ENCODE measurements around the gene PPP1R9B. TPM values are rescaled to one million over a fixed set of nuclear protein-coding genes. Genes with fewer than 3 reads are reported as not detected.

Gene PPP1R9B
- total and polyA plus RNA-seq, 2 donors, result 26.8 to 47.9 TPM

GRCh38 chr17:50110591-50111349 is 39.7 kb downstream of the PPP1R9B start:
- Histone ChIP-seq H3K4me3 (ENCODE audit: low read length in 2 of 2) (no peak overlapping the region), H3K36me3 (ENCODE audit: control insufficient read depth in 2 of 2, insufficient read depth in 2 of 2, low read length in 1 of 2) (peaks cover 25 to 47% of the 10 kb centered on the region in 2 donors), H3K27ac (ENCODE audit: low read depth in 1 of 2, low read length in 1 of 2) (no peak overlapping the region), H3K9me3 (ENCODE audit: control insufficient read depth in 2 of 2, insufficient read depth in 1 of 2, low read length in 1 of 2) (no peaks in the 10 kb centered on the region), H3K4me1 (ENCODE audit: control insufficient read depth in 2 of 2, insufficient read depth in 2 of 2, low read length in 2 of 2) (no peaks in the 10 kb centered on the region), H3K27me3 (ENCODE audit: control insufficient read depth in 2 of 2, insufficient read depth in 1 of 2, low read length in 1 of 2) (peaks cover 2 to 15% of the 10 kb centered on the region in 2 donors)
- no peak for DNase-seq (ENCODE audit: low read depth in 6 of 9, low spot score in 9 of 9)
- WGBS, result 97% methylated on average over 19 of the region's 19 CpGs

- Histone ChIP-seq H3K27ac (ENCODE audit: low read depth in 1 of 2, low read length in 1 of 2) (no peak overlapping the region), H3K36me3 (ENCODE audit: control insufficient read depth in 2 of 2, insufficient read depth in 2 of 2, low read length in 1 of 2) (peaks cover 25 to 50% of the 10 kb centered on the region in 2 donors)
- 96% methylated on average over 19 of the region's 19 CpGs for WGBS
These were observed 40.7 kb downstream of the PPP1R9B start for GRCh38 chr17:50109785-50110184.

GRCh38 chr17:50109207-50109606 is 41.3 kb downstream of the PPP1R9B start:
- whole genome bisulfite sequencing, result 92% methylated on average over 7 of the region's 7 CpGs
- no peaks in the 10 kb centered on the region for H3K4me1 ChIP-seq (ENCODE audit: control insufficient read depth in 2 of 2, insufficient read depth in 2 of 2, low read length in 2 of 2)
- no peaks in the 10 kb centered on the region for H3K9me3 ChIP-seq (ENCODE audit: control insufficient read depth in 2 of 2, insufficient read depth in 1 of 2, low read length in 1 of 2)
- no peak for DNase-seq (ENCODE audit: low read depth in 6 of 9, low spot score in 9 of 9)
- H3K27ac ChIP-seq (ENCODE audit: low read depth in 1 of 2, low read length in 1 of 2), result no peak overlapping the region
- no peak overlapping the region for H3K4me3 ChIP-seq (ENCODE audit: low read length in 2 of 2)
- H3K27me3 ChIP-seq (ENCODE audit: control insufficient read depth in 2 of 2, insufficient read depth in 1 of 2, low read length in 1 of 2), result peaks cover 0 to 5% of the 10 kb centered on the region in 2 donors
- H3K36me3 ChIP-seq (ENCODE audit: control insufficient read depth in 2 of 2, insufficient read depth in 2 of 2, low read length in 1 of 2), result peaks cover 25 to 50% of the 10 kb centered on the region in 2 donors

More at GRCh38 chr17:50109785-50110184, 40.7 kb downstream of the PPP1R9B start:
- no peak for DNase-seq (ENCODE audit: low read depth in 6 of 9, low spot score in 9 of 9)
- Histone ChIP-seq H3K4me1 (ENCODE audit: control insufficient read depth in 2 of 2, insufficient read depth in 2 of 2, low read length in 2 of 2) (no peaks in the 10 kb centered on the region), H3K27me3 (ENCODE audit: control insufficient read depth in 2 of 2, insufficient read depth in 1 of 2, low read length in 1 of 2) (peaks cover 0 to 6% of the 10 kb centered on the region in 2 donors), H3K4me3 (ENCODE audit: low read length in 2 of 2) (no peak overlapping the region), H3K9me3 (ENCODE audit: control insufficient read depth in 2 of 2, insufficient read depth in 1 of 2, low read length in 1 of 2) (no peaks in the 10 kb centered on the region)

DNA sequence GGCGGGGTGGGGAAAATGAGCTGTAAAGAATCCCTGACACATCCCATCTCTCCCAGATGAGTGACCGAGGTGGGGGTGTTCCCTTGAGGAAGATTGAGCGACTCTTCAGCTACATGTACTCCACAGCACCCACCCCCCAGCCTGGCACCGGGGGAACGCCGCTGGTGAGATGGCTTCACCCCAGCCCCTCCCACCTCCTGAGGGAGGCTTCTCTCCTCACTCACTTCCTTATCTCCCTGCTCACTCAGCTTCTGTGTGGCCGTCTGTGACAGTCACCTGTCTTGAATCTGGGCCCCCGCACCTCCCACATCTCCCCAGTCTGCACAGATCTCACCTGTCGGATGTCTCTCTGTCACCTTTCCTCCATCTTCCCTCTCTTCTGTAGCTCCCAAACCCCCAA is 41.9 kb downstream of the PPP1R9B start:
- no peak overlapping the region for H3K4me3 ChIP-seq (ENCODE audit: low read length in 2 of 2)
- peaks cover 25 to 55% of the 10 kb centered on the region in 2 donors for H3K36me3 ChIP-seq (ENCODE audit: control insufficient read depth in 2 of 2, insufficient read depth in 2 of 2, low read length in 1 of 2)
- no peak overlapping the region for H3K27ac ChIP-seq (ENCODE audit: low read depth in 1 of 2, low read length in 1 of 2)
- no peaks in the 10 kb centered on the region for H3K9me3 ChIP-seq (ENCODE audit: control insufficient read depth in 2 of 2, insufficient read depth in 1 of 2, low read length in 1 of 2)
- no peaks in the 10 kb centered on the region for H3K4me1 ChIP-seq (ENCODE audit: control insufficient read depth in 2 of 2, insufficient read depth in 2 of 2, low read length in 2 of 2)
- DNase-seq (ENCODE audit: low read depth in 6 of 9, low spot score in 9 of 9), result no peak
- H3K27me3 ChIP-seq (ENCODE audit: control insufficient read depth in 2 of 2, insufficient read depth in 1 of 2, low read length in 1 of 2), result no peaks in the 10 kb centered on the region
- WGBS, result 96% methylated on average over 9 of the region's 9 CpGs

DNA sequence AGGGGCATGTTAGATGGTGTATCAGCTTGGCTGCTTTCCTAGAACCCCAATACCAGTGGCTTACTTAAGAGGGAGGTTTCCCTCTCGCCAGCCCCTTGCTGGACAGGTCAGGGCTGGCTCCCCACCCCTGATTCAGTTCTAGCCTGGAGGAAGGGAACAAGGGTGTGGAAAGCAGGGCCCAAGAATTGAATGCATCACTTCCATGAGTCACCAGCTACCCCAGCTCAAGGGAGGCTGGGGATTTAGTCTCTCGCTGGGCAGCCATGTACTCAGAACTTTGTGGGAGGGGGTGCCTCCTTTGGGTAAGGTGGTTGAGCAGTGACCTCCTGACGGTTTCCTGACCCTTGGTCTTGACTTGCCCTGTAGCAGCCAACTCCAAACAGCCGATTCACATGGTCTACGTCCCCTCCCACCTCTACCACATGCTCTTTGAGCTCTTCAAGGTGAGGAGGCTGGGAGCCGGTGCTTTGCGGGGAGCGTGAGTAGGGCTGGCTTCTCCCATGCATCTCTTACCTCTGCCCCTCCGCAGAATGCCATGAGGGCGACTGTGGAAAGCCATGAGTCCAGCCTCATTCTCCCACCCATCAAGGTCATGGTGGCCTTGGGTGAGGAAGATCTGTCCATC is 42.6 kb downstream of the PPP1R9B start:
- Histone ChIP-seq H3K36me3 (ENCODE audit: control insufficient read depth in 2 of 2, insufficient read depth in 2 of 2, low read length in 1 of 2) (peaks cover 25 to 56% of the 10 kb centered on the region in 2 donors), H3K9me3 (ENCODE audit: control insufficient read depth in 2 of 2, insufficient read depth in 1 of 2, low read length in 1 of 2) (no peaks in the 10 kb centered on the region), H3K27me3 (ENCODE audit: control insufficient read depth in 2 of 2, insufficient read depth in 1 of 2, low read length in 1 of 2) (no peaks in the 10 kb centered on the region), H3K27ac (ENCODE audit: low read depth in 1 of 2, low read length in 1 of 2) (no peak overlapping the region), H3K4me3 (ENCODE audit: low read length in 2 of 2) (no peak overlapping the region), H3K4me1 (ENCODE audit: control insufficient read depth in 2 of 2, insufficient read depth in 2 of 2, low read length in 2 of 2) (no peaks in the 10 kb centered on the region)
- no peak for DNase-seq (ENCODE audit: low read depth in 6 of 9, low spot score in 9 of 9)
- WGBS, result 96% methylated on average over 10 of the region's 10 CpGs

- no peak overlapping the region for H3K27ac ChIP-seq (ENCODE audit: low read depth in 1 of 2, low read length in 1 of 2)
- no peaks in the 10 kb centered on the region for H3K4me1 ChIP-seq (ENCODE audit: control insufficient read depth in 2 of 2, insufficient read depth in 2 of 2, low read length in 2 of 2)
- no peak overlapping the region for H3K4me3 ChIP-seq (ENCODE audit: low read length in 2 of 2)
- no peak for DNase-seq (ENCODE audit: low read depth in 6 of 9, low spot score in 9 of 9)
- H3K36me3 ChIP-seq (ENCODE audit: control insufficient read depth in 2 of 2, insufficient read depth in 2 of 2, low read length in 1 of 2), result peaks cover 25 to 56% of the 10 kb centered on the region in 2 donors
- whole genome bisulfite sequencing, result 88% methylated on average over 13 of the region's 13 CpGs
- H3K27me3 ChIP-seq (ENCODE audit: control insufficient read depth in 2 of 2, insufficient read depth in 1 of 2, low read length in 1 of 2), result no peaks in the 10 kb centered on the region
- no peaks in the 10 kb centered on the region for H3K9me3 ChIP-seq (ENCODE audit: control insufficient read depth in 2 of 2, insufficient read depth in 1 of 2, low read length in 1 of 2)
These were observed 43.9 kb downstream of the PPP1R9B start for GRCh38 chr17:50106393-50107131.

DNA sequence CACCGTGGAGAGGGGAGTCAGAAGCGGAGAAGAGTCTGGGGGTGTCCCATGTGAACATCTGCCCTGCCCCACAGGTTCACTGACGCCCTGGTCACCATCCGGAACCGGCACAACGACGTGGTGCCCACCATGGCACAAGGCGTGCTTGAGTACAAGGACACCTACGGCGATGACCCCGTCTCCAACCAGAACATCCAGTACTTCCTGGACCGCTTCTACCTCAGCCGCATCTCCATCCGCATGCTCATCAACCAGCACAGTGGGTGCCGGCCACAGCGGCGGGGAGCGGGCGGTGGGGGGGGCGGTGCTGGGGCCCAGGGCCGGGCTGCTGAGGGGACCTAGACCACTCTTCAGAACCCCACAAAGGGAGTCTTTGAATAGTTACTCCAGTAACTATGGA is 44.7 kb downstream of the PPP1R9B start:
- WGBS, result 98% methylated on average over 21 of the region's 21 CpGs
- Histone ChIP-seq H3K36me3 (ENCODE audit: control insufficient read depth in 2 of 2, insufficient read depth in 2 of 2, low read length in 1 of 2) (peaks cover 23 to 58% of the 10 kb centered on the region in 2 donors), H3K4me3 (ENCODE audit: low read length in 2 of 2) (no peak overlapping the region), H3K4me1 (ENCODE audit: control insufficient read depth in 2 of 2, insufficient read depth in 2 of 2, low read length in 2 of 2) (no peaks in the 10 kb centered on the region), H3K27me3 (ENCODE audit: control insufficient read depth in 2 of 2, insufficient read depth in 1 of 2, low read length in 1 of 2) (no peaks in the 10 kb centered on the region), H3K9me3 (ENCODE audit: control insufficient read depth in 2 of 2, insufficient read depth in 1 of 2, low read length in 1 of 2) (no peaks in the 10 kb centered on the region), H3K27ac (ENCODE audit: low read depth in 1 of 2, low read length in 1 of 2) (no peak overlapping the region)
- DNase-seq (ENCODE audit: low read depth in 6 of 9, low spot score in 9 of 9), result no peak

- H3K4me1 ChIP-seq (ENCODE audit: control insufficient read depth in 2 of 2, insufficient read depth in 2 of 2, low read length in 2 of 2), result no peaks in the 10 kb centered on the region
- 98% methylated on average over 5 of the region's 5 CpGs for WGBS
These were observed 46.5 kb downstream of the PPP1R9B start for GRCh38 chr17:50103941-50104340.

DNA sequence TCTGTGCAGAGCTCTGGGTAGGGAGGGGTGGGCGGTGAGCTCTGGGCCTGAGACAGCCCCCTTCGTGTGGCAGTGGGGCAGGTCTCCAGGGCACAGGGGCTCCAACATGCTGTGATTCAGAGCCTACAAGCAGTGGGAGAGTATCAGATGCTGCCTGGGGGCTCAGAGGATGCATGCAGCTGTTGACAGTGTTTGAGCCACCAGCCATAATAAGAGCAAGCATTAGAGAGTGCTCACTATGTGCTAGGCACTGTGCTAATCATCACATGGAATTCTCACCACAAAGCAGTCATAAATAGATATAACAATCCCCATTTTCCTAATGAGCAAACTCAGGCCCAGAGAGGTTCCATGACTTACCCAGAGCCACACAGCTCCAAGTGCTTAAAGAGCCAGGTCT is 47.2 kb downstream of the PPP1R9B start:
- Histone ChIP-seq H3K36me3 (ENCODE audit: control insufficient read depth in 2 of 2, insufficient read depth in 2 of 2, low read length in 1 of 2) (peaks cover 21 to 55% of the 10 kb centered on the region in 2 donors), H3K9me3 (ENCODE audit: control insufficient read depth in 2 of 2, insufficient read depth in 1 of 2, low read length in 1 of 2) (no peaks in the 10 kb centered on the region), H3K4me3 (ENCODE audit: low read length in 2 of 2) (no peak overlapping the region), H3K4me1 (ENCODE audit: control insufficient read depth in 2 of 2, insufficient read depth in 2 of 2, low read length in 2 of 2) (no peaks in the 10 kb centered on the region), H3K27me3 (ENCODE audit: control insufficient read depth in 2 of 2, insufficient read depth in 1 of 2, low read length in 1 of 2) (no peaks in the 10 kb centered on the region), H3K27ac (ENCODE audit: low read depth in 1 of 2, low read length in 1 of 2) (no peak overlapping the region)
- no peak for DNase-seq (ENCODE audit: low read depth in 6 of 9, low spot score in 9 of 9)
- 95% methylated on average over 2 of the region's 2 CpGs for WGBS

More at GRCh38 chr17:50103941-50104340, 46.5 kb downstream of the PPP1R9B start:
- no peak overlapping the region for H3K27ac ChIP-seq (ENCODE audit: low read depth in 1 of 2, low read length in 1 of 2)
- DNase-seq (ENCODE audit: low read depth in 6 of 9, low spot score in 9 of 9), result no peak
- H3K4me3 ChIP-seq (ENCODE audit: low read length in 2 of 2), result no peak overlapping the region
- H3K27me3 ChIP-seq (ENCODE audit: control insufficient read depth in 2 of 2, insufficient read depth in 1 of 2, low read length in 1 of 2), result no peaks in the 10 kb centered on the region
- H3K9me3 ChIP-seq (ENCODE audit: control insufficient read depth in 2 of 2, insufficient read depth in 1 of 2, low read length in 1 of 2), result no peaks in the 10 kb centered on the region
- peaks cover 20 to 56% of the 10 kb centered on the region in 2 donors for H3K36me3 ChIP-seq (ENCODE audit: control insufficient read depth in 2 of 2, insufficient read depth in 2 of 2, low read length in 1 of 2)
